Kidney epithelial cell (primary cell): ENCODE data around the gene MXD4. TPM values are rescaled to one million over a fixed set of nuclear protein-coding genes. Genes with fewer than 3 reads are reported as not detected.

Experiments used
- DNase-seq: peaks from one replicate; pipeline ENCODE4 v3.0.0-alpha.2; 2010; ENCODE audit warnings: low read depth
- H3K27me3 ChIP-seq: 2 replicates; pipeline ENCODE4 v1.6.0; 2011; ENCODE audit warnings: low read length; ENCODE audit not compliant: control insufficient read depth, insufficient read depth
- H3K36me3 ChIP-seq: 2 replicates; pipeline ENCODE4 v1.5.1; 2011; ENCODE audit warnings: low read length; ENCODE audit not compliant: control insufficient read depth, insufficient read depth
- H3K4me3 ChIP-seq: 2 replicates; pipeline ENCODE4 v1.5.1; 2011; ENCODE audit warnings: low read depth, mild to moderate bottlenecking, control low read depth, low read length
- CTCF ChIP-seq: IDR thresholded peaks from 2 replicates; pipeline ENCODE4 v1.5.1; 2011; ENCODE audit warnings: mild to moderate bottlenecking, moderate library complexity, low read length, control low read depth, inconsistent platforms; ENCODE audit not compliant: insufficient read depth, poor library complexity, severe bottlenecking
- total RNA-seq: library from RNA; depleted of rRNA; stranded (reverse); fragments of >200 nt; gene quantifications from 2 replicates; pipeline ENCODE4 v1.2.3, GENCODE V29; 2015

Gene MXD4
- total RNA-seq, 1 donor from 2014 or later: 31.8 TPM

- no peaks in the 10 kb centered on the region for H3K27me3 ChIP-seq
- no peak overlapping the region for H3K4me3 ChIP-seq
- H3K36me3 ChIP-seq: no peaks in the 10 kb centered on the region
- no peak for TF ChIP-seq CTCF
- no peak for DNase-seq
Measured at GRCh38 chr4:2303686-2304320, 41.9 kb upstream of the MXD4 start.

DNA sequence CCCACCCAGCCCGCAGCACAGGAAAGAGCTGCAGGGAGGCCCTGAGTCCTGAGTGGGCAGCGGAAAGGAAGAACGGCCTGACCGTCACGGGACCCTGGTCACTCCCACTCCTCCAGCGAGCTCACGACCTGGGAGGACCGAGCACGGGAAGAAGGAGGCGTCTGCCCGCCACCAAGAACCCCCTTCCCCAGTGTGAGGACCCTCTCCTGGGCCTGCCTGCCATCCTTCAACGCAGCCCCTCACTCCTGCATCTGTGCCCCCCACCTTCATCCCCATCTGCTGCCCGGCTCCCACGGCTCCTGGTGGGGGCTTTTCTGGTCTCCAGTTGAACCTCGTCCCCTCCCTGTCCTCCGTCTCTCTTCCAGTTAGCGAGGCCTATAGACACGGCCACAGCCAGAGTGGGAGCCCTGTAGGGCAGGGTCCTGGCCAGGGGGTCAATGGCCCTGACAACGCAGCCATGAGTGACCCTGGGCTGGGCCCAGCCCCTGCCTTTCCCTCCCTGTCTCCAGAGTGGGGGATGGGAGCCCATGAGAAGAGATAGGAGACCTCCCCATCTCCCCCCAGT is 41.3 kb upstream of the MXD4 start:
- no peak for TF ChIP-seq CTCF
- DNase-seq: no peak
- no peaks in the 10 kb centered on the region for H3K36me3 ChIP-seq
- H3K4me3 ChIP-seq: no peak overlapping the region
- peaks cover 5% of the 10 kb centered on the region for H3K27me3 ChIP-seq

GRCh38 chr4:2302387-2303119 is 40.6 kb upstream of the MXD4 start:
- no peak for DNase-seq
- no peak overlapping the region for H3K4me3 ChIP-seq
- H3K36me3 ChIP-seq: no peaks in the 10 kb centered on the region
- peaks cover 9% of the 10 kb centered on the region for H3K27me3 ChIP-seq
- no peak for TF ChIP-seq CTCF

GRCh38 chr4:2301806-2302205 is 39.9 kb upstream of the MXD4 start:
- Histone ChIP-seq H3K36me3 (no peaks in the 10 kb centered on the region), H3K27me3 (peaks cover 13% of the 10 kb centered on the region), H3K4me3 (no peak overlapping the region)
- no peak for DNase-seq
- no peak for TF ChIP-seq CTCF

DNA sequence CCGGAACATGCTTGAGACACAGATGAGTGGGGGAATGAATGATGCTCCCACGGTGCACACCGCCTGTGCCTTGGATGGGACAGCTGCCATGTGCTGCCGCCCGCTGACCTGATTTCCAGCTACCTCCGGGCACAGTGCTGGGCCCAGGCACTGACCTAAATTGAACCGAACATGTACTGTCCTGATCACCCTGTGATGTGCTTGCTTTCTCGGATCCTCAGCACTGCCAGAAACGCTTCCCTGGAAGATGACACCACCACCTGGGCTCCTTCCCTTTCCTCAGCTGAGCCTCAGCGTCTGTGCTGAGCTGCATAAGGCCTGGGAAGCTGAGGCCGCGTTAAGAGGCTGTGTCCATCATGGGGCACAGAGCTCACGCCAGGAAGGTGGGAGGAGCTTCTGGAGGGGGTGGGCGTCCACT is 39.3 kb upstream of the MXD4 start:
- Histone ChIP-seq H3K36me3 (no peaks in the 10 kb centered on the region), H3K4me3 (no peak overlapping the region), H3K27me3 (peaks cover 16% of the 10 kb centered on the region)
- TF ChIP-seq CTCF: no peak
- DNase-seq: no peak
